Nephron progenitor cell (in vitro differentiated cells): Measurements from ENCODE around the gene ABCE1.

Experiments used
- DNase-seq: peaks from one replicate; pipeline ENCODE4 v3.0.0; 2021
- H3K27ac Mint-ChIP-seq: 2 replicates; pipeline ENCODE4 v1.8.0; 2021; ENCODE audit warnings: mild to moderate bottlenecking, moderate library complexity, mixed read lengths
- H3K27me3 Mint-ChIP-seq: 2 replicates; pipeline ENCODE4 v1.8.0; 2021; ENCODE audit warnings: mild to moderate bottlenecking, low read depth, mixed read lengths; ENCODE audit not compliant: poor library complexity
- H3K36me3 Mint-ChIP-seq: 2 replicates; pipeline ENCODE4 v1.8.0; 2021; ENCODE audit warnings: low read depth, mixed read lengths
- H3K4me1 Mint-ChIP-seq: 2 replicates; pipeline ENCODE4 v1.8.0; 2021; ENCODE audit warnings: mixed read lengths
- H3K4me3 Mint-ChIP-seq: 2 replicates; pipeline ENCODE4 v1.8.0; 2021; ENCODE audit warnings: mild to moderate bottlenecking, moderate library complexity, mixed read lengths
- H3K9me3 Mint-ChIP-seq: 2 replicates; pipeline ENCODE4 v1.8.0; 2021; ENCODE audit warnings: mild to moderate bottlenecking, moderate library complexity, mixed read lengths
- TF ChIP-seq, protein P1 (sequence below): fragments of 200-600 bp; sonication (generic); IDR thresholded peaks from 2 replicates; pipeline ENCODE4 v1.5.0; 2021; ENCODE audit warnings: antibody characterized with exemption

The ABCE1 gene

DNA sequence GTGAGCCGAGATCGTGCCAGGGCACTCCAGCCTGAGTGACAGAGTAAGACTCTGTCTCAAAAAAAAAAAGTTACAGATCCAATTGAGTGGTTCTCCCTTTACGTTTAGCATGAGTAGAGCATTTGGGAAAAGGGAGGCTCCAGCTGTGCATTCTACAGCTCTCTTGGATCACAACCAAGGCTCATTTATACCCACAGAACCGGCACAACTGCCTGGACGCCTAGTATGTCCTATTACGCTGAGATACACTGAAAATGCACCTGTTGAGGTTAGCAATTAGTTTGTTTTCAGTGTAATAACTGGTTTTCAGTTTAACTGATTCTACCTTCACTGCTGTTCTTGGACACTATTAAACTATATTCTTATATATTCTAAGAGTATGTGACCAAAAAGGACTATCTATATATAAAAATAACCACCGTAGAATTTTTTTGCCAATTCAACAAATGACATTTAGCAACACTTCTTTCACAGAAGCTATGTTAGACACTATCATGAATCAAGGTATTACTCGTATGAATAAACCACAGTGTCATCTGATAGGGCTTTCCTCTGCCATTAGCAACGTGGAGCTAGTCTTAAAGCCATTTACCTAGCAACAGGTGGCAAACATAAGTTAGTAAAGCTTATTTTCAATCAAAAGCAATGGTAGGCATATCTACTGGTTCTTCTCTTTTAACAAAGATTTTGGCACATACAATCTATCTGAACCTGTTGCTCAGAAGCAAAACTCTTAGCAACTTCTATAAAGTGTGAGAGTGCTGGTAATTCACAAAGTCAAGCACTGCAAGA lies 78.7 kb downstream of the ABCE1 start:
- TF ChIP-seq, protein P1, sequence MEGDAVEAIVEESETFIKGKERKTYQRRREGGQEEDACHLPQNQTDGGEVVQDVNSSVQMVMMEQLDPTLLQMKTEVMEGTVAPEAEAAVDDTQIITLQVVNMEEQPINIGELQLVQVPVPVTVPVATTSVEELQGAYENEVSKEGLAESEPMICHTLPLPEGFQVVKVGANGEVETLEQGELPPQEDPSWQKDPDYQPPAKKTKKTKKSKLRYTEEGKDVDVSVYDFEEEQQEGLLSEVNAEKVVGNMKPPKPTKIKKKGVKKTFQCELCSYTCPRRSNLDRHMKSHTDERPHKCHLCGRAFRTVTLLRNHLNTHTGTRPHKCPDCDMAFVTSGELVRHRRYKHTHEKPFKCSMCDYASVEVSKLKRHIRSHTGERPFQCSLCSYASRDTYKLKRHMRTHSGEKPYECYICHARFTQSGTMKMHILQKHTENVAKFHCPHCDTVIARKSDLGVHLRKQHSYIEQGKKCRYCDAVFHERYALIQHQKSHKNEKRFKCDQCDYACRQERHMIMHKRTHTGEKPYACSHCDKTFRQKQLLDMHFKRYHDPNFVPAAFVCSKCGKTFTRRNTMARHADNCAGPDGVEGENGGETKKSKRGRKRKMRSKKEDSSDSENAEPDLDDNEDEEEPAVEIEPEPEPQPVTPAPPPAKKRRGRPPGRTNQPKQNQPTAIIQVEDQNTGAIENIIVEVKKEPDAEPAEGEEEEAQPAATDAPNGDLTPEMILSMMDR, result no peak
- H3K9me3 Mint-ChIP-seq, result no peaks in the 10 kb centered on the region
- peaks cover 30% of the 10 kb centered on the region for H3K36me3 Mint-ChIP-seq
- H3K4me3 Mint-ChIP-seq, result peak overlapping the region; percentile 88
- DNase-seq, result no peak
- peaks cover 33% of the 10 kb centered on the region for H3K4me1 Mint-ChIP-seq
- H3K27me3 Mint-ChIP-seq, result no peaks in the 10 kb centered on the region
- H3K27ac Mint-ChIP-seq, result no peak overlapping the region

DNA sequence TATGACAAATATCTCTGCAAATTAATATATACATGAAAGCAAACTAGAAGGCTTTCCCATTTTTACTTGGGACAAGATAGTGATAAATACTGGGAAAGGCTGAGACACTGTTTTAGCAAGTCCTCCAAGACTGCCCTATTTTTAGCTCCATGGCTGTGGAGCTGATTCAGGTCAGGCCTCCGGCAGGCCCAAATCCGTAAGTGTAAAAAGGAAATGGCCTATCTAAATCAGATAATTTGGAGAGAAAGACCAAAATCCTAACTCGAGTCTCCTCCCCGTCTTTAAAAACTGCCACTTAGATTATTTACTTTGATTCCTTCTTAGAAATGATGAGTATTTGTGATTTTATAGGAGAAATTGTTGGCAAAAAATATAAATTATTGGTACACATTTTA lies 79.4 kb downstream of the ABCE1 start:
- Mint-ChIP-seq H3K27ac (no peak overlapping the region), H3K4me3 (peak overlapping the region; percentile 88), H3K9me3 (no peaks in the 10 kb centered on the region), H3K4me1 (peaks cover 38% of the 10 kb centered on the region), H3K27me3 (no peaks in the 10 kb centered on the region), H3K36me3 (peaks cover 27% of the 10 kb centered on the region)
- TF ChIP-seq, protein P1, result no peak
- DNase-seq, result no peak

DNA sequence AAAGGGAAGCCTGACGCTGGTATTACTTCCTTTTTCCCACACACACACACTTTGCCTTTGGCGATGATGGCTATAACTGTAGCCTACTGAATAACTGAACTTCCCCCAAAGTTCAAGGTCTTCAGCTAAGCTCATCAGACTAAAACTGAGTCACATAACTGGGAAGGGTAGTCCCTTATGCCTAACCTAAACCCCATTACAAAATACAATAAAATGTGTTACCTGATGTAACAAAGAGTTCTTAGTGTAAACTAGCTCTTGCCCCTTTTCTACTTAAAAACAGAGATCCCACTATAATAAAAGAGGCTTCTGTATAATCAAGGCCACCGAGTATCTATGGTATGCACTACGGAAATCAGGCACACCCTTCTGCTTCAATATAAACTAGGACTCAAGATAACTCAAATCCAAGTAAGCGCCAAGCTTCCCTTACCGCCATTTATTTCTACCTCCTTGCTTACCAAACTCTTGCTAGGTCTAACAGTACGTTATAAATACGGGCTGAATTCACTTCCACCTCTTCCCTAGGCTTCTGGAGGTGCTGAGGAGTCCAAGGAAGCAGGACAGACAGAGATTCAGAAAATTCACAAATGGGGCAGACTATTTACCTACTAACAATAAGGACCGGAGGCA lies 79.9 kb downstream of the ABCE1 start:
- DNase-seq, result no peak
- H3K9me3 Mint-ChIP-seq, result no peaks in the 10 kb centered on the region
- no peaks in the 10 kb centered on the region for H3K27me3 Mint-ChIP-seq
- peaks cover 44% of the 10 kb centered on the region for H3K4me1 Mint-ChIP-seq
- H3K27ac Mint-ChIP-seq, result peak overlapping the region; percentile 58
- peaks cover 23% of the 10 kb centered on the region for H3K36me3 Mint-ChIP-seq
- H3K4me3 Mint-ChIP-seq, result peak overlapping the region; percentile 88
- TF ChIP-seq, protein P1, result no peak

DNA sequence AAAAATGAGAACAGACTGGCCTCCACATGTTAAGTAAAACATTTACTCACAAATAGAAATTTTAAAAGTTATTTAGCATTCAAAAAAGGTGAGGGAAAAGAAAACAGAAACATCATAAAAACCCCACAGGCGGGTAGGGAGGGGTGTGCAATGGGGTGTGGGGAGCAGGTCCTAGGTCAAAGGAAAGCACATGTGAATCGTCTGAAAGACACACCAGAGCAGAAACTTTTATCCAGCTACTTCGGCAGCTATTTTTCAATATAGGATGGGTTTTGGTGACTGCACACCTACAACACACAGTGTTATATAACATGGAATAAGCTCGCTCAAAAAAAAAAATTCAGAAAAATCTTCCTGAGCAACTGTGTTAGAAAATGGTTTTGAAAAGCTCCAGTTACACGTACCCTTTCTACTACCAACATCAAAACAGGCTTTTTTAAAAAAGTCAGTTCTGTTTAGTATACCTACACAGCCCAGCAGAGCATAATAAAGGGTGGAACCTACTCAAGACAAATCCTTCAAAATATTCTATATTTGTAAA lies 80.7 kb downstream of the ABCE1 start:
- Mint-ChIP-seq H3K9me3 (no peaks in the 10 kb centered on the region), H3K27me3 (no peaks in the 10 kb centered on the region), H3K4me1 (peaks cover 46% of the 10 kb centered on the region), H3K4me3 (peak overlapping the region; percentile 88), H3K36me3 (peaks cover 16% of the 10 kb centered on the region), H3K27ac (peak overlapping the region; percentile 98)
- no peak for DNase-seq
- TF ChIP-seq, protein P1, result no peak
